CD4-positive, alpha-beta T cell treated with Interleukin-12 subunit alpha and Interleukin-12 subunit beta, for 1 hour (primary cell): ENCODE measurements around the gene TGFBR3.

Experiments used
- DNase-seq: peaks from one replicate; pipeline ENCODE4 v3.0.0-alpha.2; 2020

Gene TGFBR3

GRCh38 chr1:91707114-91707889 is 178.6 kb downstream of the TGFBR3 start:
- no peak for DNase-seq

GRCh38 chr1:91706140-91706957 is 179.6 kb downstream of the TGFBR3 start:
- no peak for DNase-seq

GRCh38 chr1:91704746-91705145 is 181.2 kb downstream of the TGFBR3 start:
- no peak for DNase-seq

GRCh38 chr1:91703095-91703494 is 182.9 kb downstream of the TGFBR3 start:
- no peak for DNase-seq

- DNase-seq = no peak
Measured at GRCh38 chr1:91701472-91701869, 184.5 kb downstream of the TGFBR3 start.

- no peak for DNase-seq
Measured at GRCh38 chr1:91700771-91701471, 185.0 kb downstream of the TGFBR3 start.

GRCh38 chr1:91700332-91700731 is 185.6 kb downstream of the TGFBR3 start:
- no peak for DNase-seq

- no peak for DNase-seq
Measured at GRCh38 chr1:91699339-91699974, 186.5 kb downstream of the TGFBR3 start.

- DNase-seq = no peak
Measured at GRCh38 chr1:91697861-91698260, 188.1 kb downstream of the TGFBR3 start.

GRCh38 chr1:91697416-91697815 is 188.5 kb downstream of the TGFBR3 start:
- DNase-seq = peak; percentile 49

GRCh38 chr1:91696321-91696720 is 189.6 kb downstream of the TGFBR3 start:
- DNase-seq = no peak

- DNase-seq = no peak
Measured at GRCh38 chr1:91693557-91693956, 192.4 kb downstream of the TGFBR3 start.

- no peak for DNase-seq
Measured at GRCh38 chr1:91691525-91691924, 194.4 kb downstream of the TGFBR3 start.

- no peak for DNase-seq
Measured at GRCh38 chr1:91689641-91690481, 196.1 kb downstream of the TGFBR3 start.

GRCh38 chr1:91687452-91687851 is 198.5 kb downstream of the TGFBR3 start:
- DNase-seq = no peak

GRCh38 chr1:91685994-91686393 is 200.0 kb downstream of the TGFBR3 start:
- DNase-seq = no peak

GRCh38 chr1:91684481-91685196 is 201.3 kb downstream of the TGFBR3 start:
- DNase-seq = peak; percentile 9

- DNase-seq = no peak
Measured at GRCh38 chr1:91683598-91683951, 202.4 kb downstream of the TGFBR3 start.

GRCh38 chr1:91682882-91683597 is 202.9 kb downstream of the TGFBR3 start:
- no peak for DNase-seq

GRCh38 chr1:91680556-91681155 is 205.3 kb downstream of the TGFBR3 start:
- no peak for DNase-seq
